Activated T-helper 1 cell treated with anti-CD3 and anti-CD28 coated beads, Interleukin-12 subunit alpha, Interleukin-12 subunit beta, Interleukin-2, Interleukin-4 antibody, amounts not matched to agents 30 ng/mL and 10 ng/mL and 1 ng/mL, durations not matched to agents 14 hours and 24 hours and 36 hours (primary cell): Measurements from ENCODE around the gene LAMB1. TPM values are rescaled to one million over a fixed set of nuclear protein-coding genes. Genes with fewer than 3 reads are reported as not detected.

ENCODE experiments used
- DNase-seq: peaks from one replicate; pipeline ENCODE4 v3.0.0; 2021; ENCODE audit warnings: low spot score
- H3K27ac Mint-ChIP-seq: one replicate; pipeline ENCODE4 v1.8.0; 2021; ENCODE audit warnings: mild to moderate bottlenecking, mixed read lengths
- H3K27me3 Mint-ChIP-seq: one replicate; pipeline ENCODE4 v1.8.0; 2022; ENCODE audit warnings: mild to moderate bottlenecking, moderate library complexity, mixed read lengths; ENCODE audit not compliant: insufficient read depth
- H3K36me3 Mint-ChIP-seq: one replicate; pipeline ENCODE4 v1.8.0; 2021; ENCODE audit warnings: low read depth, mixed read lengths
- H3K4me1 Mint-ChIP-seq: one replicate; pipeline ENCODE4 v1.8.0; 2021; ENCODE audit warnings: low read depth, mixed read lengths
- H3K4me3 Mint-ChIP-seq: one replicate; pipeline ENCODE4 v1.8.0; 2021; ENCODE audit warnings: mild to moderate bottlenecking, moderate library complexity, mixed read lengths
- H3K9me3 Mint-ChIP-seq: one replicate; pipeline ENCODE4 v1.8.0; 2021; ENCODE audit warnings: mixed read lengths
- intact Hi-C: fragments of 100-400 bp; cut with micrococcal nuclease; formaldehyde crosslinking; loops from one replicate; pipeline ENCODE4 v1.15.1; 2024
- total RNA-seq: library from RNA; stranded (reverse); gene quantifications from 2 replicates; pipeline ENCODE4 v1.2.3, GENCODE V29; 2022

LAMB1 gene
- total RNA-seq, 1 donor from 2014 or later, result not detected

DNA sequence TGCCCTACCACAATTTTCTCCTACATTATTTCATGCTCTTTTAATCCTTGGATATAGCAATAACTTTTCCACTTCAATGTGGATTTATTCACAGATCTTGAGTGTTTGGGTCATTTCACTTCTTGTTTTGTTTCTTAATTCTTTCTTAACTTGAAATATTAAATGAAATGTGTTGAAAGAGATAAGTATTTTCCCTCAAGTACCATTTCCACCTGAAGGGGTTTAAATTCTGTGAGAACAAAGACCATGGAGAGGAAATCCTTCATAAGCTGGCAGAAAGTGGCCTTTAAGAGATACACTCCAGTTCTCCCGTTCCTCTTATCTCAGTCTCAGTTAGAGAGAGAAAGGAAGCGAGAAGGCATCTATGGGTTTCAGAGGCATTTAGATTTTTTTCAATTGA is 126.0 kb downstream of the LAMB1 start:
- H3K27ac Mint-ChIP-seq, result no peak overlapping the region
- DNase-seq, result no peak
- intact Hi-C loops, result loop anchor here (5.0 to 10.0 kb wide), 5 partner anchors 215 to 1102 kb away; partner anchors contain the start of genes COG5, DUS4L, HBP1 and SLC26A4
- peaks cover 13% of the 10 kb centered on the region for H3K4me1 Mint-ChIP-seq
- no peak overlapping the region for H3K4me3 Mint-ChIP-seq
- H3K27me3 Mint-ChIP-seq, result peaks cover 5% of the 10 kb centered on the region
- H3K36me3 Mint-ChIP-seq, result no peaks in the 10 kb centered on the region
- no peaks in the 10 kb centered on the region for H3K9me3 Mint-ChIP-seq

GRCh38 chr7:107874605-107875446 is 128.1 kb downstream of the LAMB1 start:
- Mint-ChIP-seq H3K4me3 (no peak overlapping the region), H3K27ac (no peak overlapping the region), H3K27me3 (peaks cover 7% of the 10 kb centered on the region), H3K4me1 (peaks cover 18% of the 10 kb centered on the region), H3K36me3 (no peaks in the 10 kb centered on the region), H3K9me3 (no peaks in the 10 kb centered on the region)
- DNase-seq, result peak; percentile 13
- intact Hi-C loops, result loop anchor here (1.0 to 10.0 kb wide), 11 partner anchors 16 to 1100 kb away; partner anchors contain the start of genes COG5, DLD, DUS4L and HBP1

DNA sequence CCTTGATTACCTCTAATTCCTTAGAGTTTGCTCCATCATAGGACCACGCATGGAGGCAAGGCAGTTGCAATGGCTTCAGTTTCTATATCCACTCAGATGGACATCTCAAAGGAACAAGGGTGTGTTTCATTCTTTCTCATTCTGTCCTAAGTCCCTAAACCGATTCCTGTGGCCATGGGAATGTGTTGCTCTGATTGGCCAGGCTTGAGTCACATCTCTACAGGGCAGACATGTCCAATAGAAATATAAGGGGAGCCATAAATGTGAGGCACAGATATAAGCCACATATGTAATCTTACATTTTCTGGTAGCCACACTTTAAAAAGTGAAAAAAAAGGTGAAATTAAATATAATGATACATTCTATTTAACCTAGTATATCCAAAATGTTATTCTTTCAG is 128.8 kb downstream of the LAMB1 start:
- intact Hi-C loops, result loop anchor here (1.0 to 10.0 kb wide), 7 partner anchors 17 to 1099 kb away; partner anchors contain the start of gene DLD
- Mint-ChIP-seq H3K27me3 (peaks cover 8% of the 10 kb centered on the region), H3K4me1 (peaks cover 11% of the 10 kb centered on the region), H3K9me3 (no peaks in the 10 kb centered on the region), H3K4me3 (no peak overlapping the region), H3K27ac (no peak overlapping the region), H3K36me3 (no peaks in the 10 kb centered on the region)
- DNase-seq, result no peak

Other genes starting within 250 kb of the LAMB1 start
- gene SLC26A3, start 199.9 kb downstream of the LAMB1 start, total RNA-seq, result not detected in 2 replicates
- gene DLD, start 112.0 kb downstream of the LAMB1 start, total RNA-seq, result 98.6 and 114 TPM in 2 replicates
- not detected in 2 replicates for gene LAMB4, start 127.2 kb upstream of the LAMB1 start, total RNA-seq